H9 (cell line): ENCODE results near the gene AURKA. TPM values are rescaled to one million over a fixed set of nuclear protein-coding genes. Genes with fewer than 3 reads are reported as not detected.

ENCODE experiments used
- DNase-seq: peaks from one replicate; pipeline ENCODE4 v3.0.0-alpha.2; 2017
- H2AFZ ChIP-seq: one replicate; pipeline ENCODE4 v1.6.1; 2013; ENCODE audit warnings: mild to moderate bottlenecking, low read length, control low read depth, moderate library complexity
- H2AK5ac ChIP-seq: 2 replicates; pipeline ENCODE4 v1.6.1; 2013; ENCODE audit warnings: low read length, control low read depth, mixed read lengths; ENCODE audit not compliant: insufficient read length
- H2BK120ac ChIP-seq: one replicate; pipeline ENCODE4 v1.6.1; 2013; ENCODE audit warnings: low read depth, mild to moderate bottlenecking, low read length, control low read depth, inconsistent platforms; ENCODE audit not compliant: poor library complexity, severe bottlenecking
- H2BK12ac ChIP-seq: 2 replicates; pipeline ENCODE4 v1.6.1; 2013; ENCODE audit warnings: low read length, control low read depth, mixed read lengths, low read depth; ENCODE audit not compliant: insufficient read length
- H2BK15ac ChIP-seq: 2 replicates; pipeline ENCODE4 v1.6.1; 2013; ENCODE audit warnings: low read depth, low read length, control low read depth
- H2BK20ac ChIP-seq: one replicate; pipeline ENCODE4 v1.6.1; 2013; ENCODE audit warnings: low read depth, mild to moderate bottlenecking, low read length, control low read depth, inconsistent platforms; ENCODE audit not compliant: poor library complexity, severe bottlenecking
- H2BK5ac ChIP-seq: 2 replicates; pipeline ENCODE4 v1.6.1; 2013; ENCODE audit warnings: low read length, control low read depth, mixed read lengths; ENCODE audit not compliant: insufficient read length
- H3K14ac ChIP-seq: 2 replicates; pipeline ENCODE4 v1.6.1; 2013; ENCODE audit warnings: low read length, control low read depth; ENCODE audit not compliant: insufficient read depth
- H3K18ac ChIP-seq: 2 replicates; pipeline ENCODE4 v1.6.1; 2013; ENCODE audit warnings: low read depth, mild to moderate bottlenecking, mixed read lengths, low read length, control low read depth; ENCODE audit not compliant: insufficient read length
- H3K23ac ChIP-seq: 2 replicates; pipeline ENCODE4 v1.6.1; 2013; ENCODE audit warnings: low read length, control low read depth, mixed read lengths, low read depth; ENCODE audit not compliant: insufficient read length
- H3K23me2 ChIP-seq: 2 replicates; pipeline ENCODE4 v1.6.1; 2013; ENCODE audit warnings: low read depth, mild to moderate bottlenecking, mixed read lengths, low read length, control low read depth; ENCODE audit not compliant: insufficient read length, poor library complexity, severe bottlenecking
- H3K27ac ChIP-seq: 2 replicates; pipeline ENCODE4 v1.5.1; 2013; ENCODE audit warnings: low read length, control low read depth, mixed read lengths, low read depth; ENCODE audit not compliant: insufficient read length
- H3K27me3 ChIP-seq: 2 replicates; pipeline ENCODE4 v1.6.1; 2013; ENCODE audit warnings: low read length, control low read depth, inconsistent platforms; ENCODE audit not compliant: insufficient read depth
- H3K4ac ChIP-seq: 2 replicates; pipeline ENCODE4 v1.6.1; 2013; ENCODE audit warnings: low read depth, mild to moderate bottlenecking, control low read depth, inconsistent platforms, low read length, moderate library complexity
- H3K4me1 ChIP-seq: 2 replicates; pipeline ENCODE4 v1.6.1; 2013; ENCODE audit warnings: low read length, control low read depth, inconsistent platforms; ENCODE audit not compliant: insufficient read depth
- H3K4me2 ChIP-seq: 2 replicates; pipeline ENCODE4 v1.6.1; 2013; ENCODE audit warnings: low read length, control low read depth, mixed read lengths; ENCODE audit not compliant: insufficient read length, insufficient read depth
- H3K56ac ChIP-seq: 2 replicates; pipeline ENCODE4 v1.6.1; 2013; ENCODE audit warnings: low read depth, mild to moderate bottlenecking, mixed read lengths, low read length, control low read depth; ENCODE audit not compliant: insufficient read length
- H3K79me1 ChIP-seq: 2 replicates; pipeline ENCODE4 v1.6.1; 2013; ENCODE audit warnings: low read depth, mild to moderate bottlenecking, moderate library complexity, low read length, control low read depth, inconsistent platforms; ENCODE audit not compliant: insufficient read depth, poor library complexity, severe bottlenecking
- H3K79me2 ChIP-seq: 2 replicates; pipeline ENCODE4 v1.6.1; 2013; ENCODE audit warnings: low read length, control low read depth, inconsistent platforms; ENCODE audit not compliant: insufficient read depth
- H3K9ac ChIP-seq: 2 replicates; pipeline ENCODE4 v1.6.1; 2013; ENCODE audit warnings: low read length, control low read depth, mixed read lengths; ENCODE audit not compliant: insufficient read length; ENCODE audit errors: extremely low read depth
- H3K9me3 ChIP-seq: one replicate; pipeline ENCODE4 v1.6.1; 2013; ENCODE audit warnings: low read depth, low read length, inconsistent platforms; ENCODE audit not compliant: control insufficient read depth
- H3T11ph ChIP-seq: one replicate; pipeline ENCODE4 v1.6.1; 2013; ENCODE audit warnings: mild to moderate bottlenecking, low read length, control low read depth, inconsistent platforms
- H4K20me1 ChIP-seq: one replicate; pipeline ENCODE4 v1.6.1; 2013; ENCODE audit not compliant: control insufficient read depth, insufficient read length, insufficient read depth
- H4K5ac ChIP-seq: 2 replicates; pipeline ENCODE4 v1.6.1; 2013; ENCODE audit warnings: low read depth, mild to moderate bottlenecking, mixed read lengths, low read length, control low read depth; ENCODE audit not compliant: insufficient read length
- H4K8ac ChIP-seq: replicated peaks from 2 replicates; pipeline ENCODE4 v1.6.1; 2013; ENCODE audit warnings: low read length, control low read depth, mixed read lengths, low read depth; ENCODE audit not compliant: insufficient read length
- H4K91ac ChIP-seq: 2 replicates; pipeline ENCODE4 v1.6.1; 2013; ENCODE audit warnings: low read depth, mild to moderate bottlenecking, moderate library complexity, mixed read lengths, low read length, control low read depth; ENCODE audit not compliant: insufficient read length
- H3K27ac Mint-ChIP-seq, 3 experiments: 2 replicates in 2 of 3; 3 replicates in 1 of 3; pipeline ENCODE4 v1.8.0; 2020 to 2021; ENCODE audit warnings: mixed read lengths in 3 of 3, mild to moderate bottlenecking in 1 of 3, moderate library complexity in 1 of 3
- H3K27me3 Mint-ChIP-seq: 2 replicates; pipeline ENCODE4 v1.8.0; 2021; ENCODE audit warnings: low read depth, mild to moderate bottlenecking, moderate library complexity, mixed read lengths
- H3K36me3 Mint-ChIP-seq, 3 experiments: 2 replicates in 2 of 3; 3 replicates in 1 of 3; pipeline ENCODE4 v1.8.0; 2020 to 2021; ENCODE audit warnings: low read depth in 3 of 3, mixed read lengths in 3 of 3; ENCODE audit not compliant: insufficient read depth in 1 of 3
- H3K4me1 Mint-ChIP-seq, 2 experiments: 2 replicates each; pipeline ENCODE4 v1.8.0; 2020; ENCODE audit warnings: mixed read lengths in 2 of 2
- H3K4me3 Mint-ChIP-seq, 2 experiments: 2 replicates in 1 of 2; 3 replicates in 1 of 2; pipeline ENCODE4 v1.8.0; 2020 to 2021; ENCODE audit warnings: mild to moderate bottlenecking in 2 of 2, mixed read lengths in 2 of 2, moderate library complexity in 1 of 2
- H3K9me3 Mint-ChIP-seq, 2 experiments: 2 replicates in 1 of 2; 3 replicates in 1 of 2; pipeline ENCODE4 v1.8.0; 2020; ENCODE audit warnings: mild to moderate bottlenecking in 2 of 2, mixed read lengths in 2 of 2, moderate library complexity in 1 of 2
- CTCF ChIP-seq: fragments of 200-600 bp; sonication (generic); conservative IDR thresholded peaks from 3 replicates; pipeline ENCODE4 v1.8.0; 2021; ENCODE audit warnings: antibody characterized with exemption, mild to moderate bottlenecking
- WGBS: extraction: QIAGEN DNeasy Blood & Tissue Kit; methylation state at CpG from one replicate; pipeline ENCODE4 v1.1.7; 2013; ENCODE audit warnings: missing lambda C conversion rate, low lambda C conversion rate, mixed read lengths; ENCODE audit not compliant: insufficient read length; ENCODE audit errors: extremely low coverage; 5-methylcytosine and 5-hydroxymethylcytosine counted together
- total RNA-seq: library from RNA; stranded (reverse); gene quantifications from 2 replicates; pipeline ENCODE4 v1.2.1, GENCODE V29; 2021

The AURKA gene
- total RNA-seq, 1 experiment from 2014 or later, result 86.8 TPM

GRCh38 chr20:56343861-56344381, 48.1 kb downstream of the AURKA start:
- no peak overlapping the region for H2BK15ac ChIP-seq
- Mint-ChIP-seq H3K27ac (no peak overlapping the region; a peak in 1 of 7 replicates), H3K36me3 (no peaks in the 10 kb centered on the region; a peak in 2 of 7 replicates), H3K4me1 (peaks cover 23% of the 10 kb centered on the region in 2 experiments), H3K27me3 (peaks cover 82% of the 10 kb centered on the region), H3K9me3 (peaks cover 23 to 24% of the 10 kb centered on the region in 2 experiments), H3K4me3 (peak overlapping the region; percentile 52 to 73)
- H3K23me2 ChIP-seq, result peaks cover 3% of the 10 kb centered on the region
- H3K4me2 ChIP-seq, result peak overlapping the region; percentile 44
- no peaks in the 10 kb centered on the region for H4K20me1 ChIP-seq
- H2AK5ac ChIP-seq, result no peak overlapping the region
- H3K9me3 ChIP-seq, result no peaks in the 10 kb centered on the region
- H3K27ac ChIP-seq, result no peak overlapping the region
- no peak overlapping the region for H3K18ac ChIP-seq
- H4K8ac ChIP-seq, result no peak overlapping the region
- H2BK12ac ChIP-seq, result no peak overlapping the region
- H2BK5ac ChIP-seq, result no peak overlapping the region
- H3K9ac ChIP-seq, result no peak overlapping the region
- peak; percentile 95 for TF ChIP-seq CTCF
- H3K23ac ChIP-seq, result no peak overlapping the region
- H3K4ac ChIP-seq, result no peak overlapping the region
- no CpG with 5 or more reads among the region's 41 CpGs for WGBS
- no peak overlapping the region for H3T11ph ChIP-seq
- no peak overlapping the region for H4K5ac ChIP-seq
- H3K79me1 ChIP-seq, result no peaks in the 10 kb centered on the region
- no peak overlapping the region for H2BK20ac ChIP-seq
- no peak overlapping the region for H3K56ac ChIP-seq
- H4K91ac ChIP-seq, result no peak overlapping the region
- no peak overlapping the region for H2AFZ ChIP-seq
- no peak overlapping the region for H2BK120ac ChIP-seq
- no peak overlapping the region for H3K14ac ChIP-seq
- H3K79me2 ChIP-seq, result no peaks in the 10 kb centered on the region
- H3K27me3 ChIP-seq, result peaks cover 24% of the 10 kb centered on the region; the same call in 1 of the 2 replicates
- DNase-seq, result peak; percentile 86
- H3K4me1 ChIP-seq, result peaks cover 4% of the 10 kb centered on the region
